Bronchial epithelial cell (primary cell): ENCODE results near the gene ADGRL3. TPM values are rescaled to one million over a fixed set of nuclear protein-coding genes. Genes with fewer than 3 reads are reported as not detected.
"Not testable (repeated sequence)": the region's sequence is repeated elsewhere in the genome, so short reads cannot be mapped to it uniquely, and the experiment has no call there.

Source experiments
- DNase-seq: peaks from one replicate; pipeline ENCODE4 v3.0.0-alpha.2; 2010; ENCODE audit warnings: low read depth
- FAIRE-seq: peaks from 2 replicates; lab custom pipeline; 2011; peaks lifted over from hg19 to GRCh38; lab: Jason Lieb, UNC
- H3K27me3 ChIP-seq: 2 replicates; pipeline ENCODE4 v1.5.1; 2011; ENCODE audit warnings: low read length; ENCODE audit not compliant: control insufficient read depth, insufficient read depth
- H3K36me3 ChIP-seq: 2 replicates; pipeline ENCODE4 v1.5.1; 2011; ENCODE audit warnings: low read length; ENCODE audit not compliant: control insufficient read depth, insufficient read depth
- H3K4me3 ChIP-seq: 2 replicates; pipeline ENCODE4 v1.5.1; 2011; ENCODE audit warnings: mild to moderate bottlenecking, low read depth, low read length, control low read depth
- total RNA-seq: library from RNA; depleted of rRNA; stranded (reverse); fragments of >200 nt; gene quantifications from 2 replicates; pipeline ENCODE4 v1.2.1, GENCODE V29; 2014
- TF ChIP-seq, protein P1 (sequence below): IDR thresholded peaks from 2 replicates; pipeline ENCODE4 v1.5.1; 2011; ENCODE audit warnings: mild to moderate bottlenecking, moderate library complexity, low read length, control low read depth, inconsistent platforms; ENCODE audit not compliant: insufficient read depth, severe bottlenecking

Gene ADGRL3
- total RNA-seq, 1 donor from 2014 or later = under 0.01 TPM

DNA sequence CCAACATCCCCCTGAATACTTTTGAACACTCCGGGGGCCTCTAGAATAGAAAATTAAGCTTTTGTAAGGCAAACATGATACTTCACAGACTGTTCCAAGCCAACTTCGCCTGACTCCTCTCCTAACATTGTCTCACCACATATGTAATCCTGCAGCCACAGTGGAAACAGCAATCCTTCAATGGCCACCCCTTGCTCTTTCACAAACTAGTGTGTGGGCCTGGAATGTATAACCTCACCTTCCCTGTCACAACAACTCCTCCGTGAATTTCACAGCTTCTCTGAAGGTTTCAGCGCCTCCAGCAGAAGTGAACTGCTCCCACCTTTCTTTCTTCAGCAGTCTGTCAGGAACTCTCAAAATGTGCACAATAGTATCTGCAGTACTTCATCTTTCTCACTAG lies 185.1 kb downstream of the ADGRL3 start:
- FAIRE-seq (no peak), DNase-seq (no peak)
- Histone ChIP-seq H3K36me3 (no peaks in the 10 kb centered on the region), H3K4me3 (no peak overlapping the region), H3K27me3 (no peaks in the 10 kb centered on the region)
- TF ChIP-seq, protein P1, sequence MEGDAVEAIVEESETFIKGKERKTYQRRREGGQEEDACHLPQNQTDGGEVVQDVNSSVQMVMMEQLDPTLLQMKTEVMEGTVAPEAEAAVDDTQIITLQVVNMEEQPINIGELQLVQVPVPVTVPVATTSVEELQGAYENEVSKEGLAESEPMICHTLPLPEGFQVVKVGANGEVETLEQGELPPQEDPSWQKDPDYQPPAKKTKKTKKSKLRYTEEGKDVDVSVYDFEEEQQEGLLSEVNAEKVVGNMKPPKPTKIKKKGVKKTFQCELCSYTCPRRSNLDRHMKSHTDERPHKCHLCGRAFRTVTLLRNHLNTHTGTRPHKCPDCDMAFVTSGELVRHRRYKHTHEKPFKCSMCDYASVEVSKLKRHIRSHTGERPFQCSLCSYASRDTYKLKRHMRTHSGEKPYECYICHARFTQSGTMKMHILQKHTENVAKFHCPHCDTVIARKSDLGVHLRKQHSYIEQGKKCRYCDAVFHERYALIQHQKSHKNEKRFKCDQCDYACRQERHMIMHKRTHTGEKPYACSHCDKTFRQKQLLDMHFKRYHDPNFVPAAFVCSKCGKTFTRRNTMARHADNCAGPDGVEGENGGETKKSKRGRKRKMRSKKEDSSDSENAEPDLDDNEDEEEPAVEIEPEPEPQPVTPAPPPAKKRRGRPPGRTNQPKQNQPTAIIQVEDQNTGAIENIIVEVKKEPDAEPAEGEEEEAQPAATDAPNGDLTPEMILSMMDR = no peak

DNA sequence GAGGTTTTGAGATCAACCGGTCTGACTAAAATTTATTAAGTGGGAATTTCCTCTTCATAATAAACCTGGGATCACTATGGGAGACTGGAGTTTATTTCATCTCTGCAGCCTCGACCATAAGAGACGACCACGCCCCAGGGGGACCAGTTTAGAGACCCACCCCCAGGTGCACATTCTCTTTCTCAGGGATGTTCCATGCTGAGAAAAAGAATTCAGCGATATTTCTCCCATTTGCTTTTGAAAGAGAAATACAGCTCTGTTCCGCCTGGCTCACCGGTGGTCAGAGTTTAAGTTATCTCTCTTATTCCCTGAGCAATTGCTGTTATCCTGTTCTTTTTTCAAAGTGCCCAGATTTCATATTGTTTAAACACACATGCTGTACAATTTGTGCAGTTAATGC lies 187.2 kb downstream of the ADGRL3 start:
- DNase-seq, H3K4me3 ChIP-seq, H3K27me3 ChIP-seq, H3K36me3 ChIP-seq, FAIRE-seq: not testable (repeated sequence)

DNA sequence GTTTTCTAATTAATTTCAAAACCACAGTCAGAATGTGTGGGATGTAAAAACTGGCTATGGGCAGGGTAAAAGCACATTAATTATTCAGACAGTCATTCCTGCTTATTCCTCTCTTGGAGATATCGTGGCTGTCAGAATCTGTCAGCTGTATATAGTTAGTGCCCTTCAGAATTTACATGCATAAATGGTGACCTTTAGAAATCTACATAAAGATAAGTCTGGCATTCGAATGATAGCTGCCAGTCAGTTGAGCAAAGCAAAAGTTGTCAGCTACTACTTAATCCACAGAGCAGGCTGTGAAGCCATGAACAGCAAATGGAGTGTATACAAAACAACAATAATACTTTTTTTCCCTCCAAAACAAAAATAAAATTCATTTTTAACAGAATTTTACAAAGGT lies 189.5 kb downstream of the ADGRL3 start:
- Histone ChIP-seq H3K36me3 (no peaks in the 10 kb centered on the region), H3K27me3 (no peaks in the 10 kb centered on the region), H3K4me3 (no peak overlapping the region)
- DNase-seq (no peak), FAIRE-seq (no peak)
- TF ChIP-seq, protein P1 = no peak

DNA sequence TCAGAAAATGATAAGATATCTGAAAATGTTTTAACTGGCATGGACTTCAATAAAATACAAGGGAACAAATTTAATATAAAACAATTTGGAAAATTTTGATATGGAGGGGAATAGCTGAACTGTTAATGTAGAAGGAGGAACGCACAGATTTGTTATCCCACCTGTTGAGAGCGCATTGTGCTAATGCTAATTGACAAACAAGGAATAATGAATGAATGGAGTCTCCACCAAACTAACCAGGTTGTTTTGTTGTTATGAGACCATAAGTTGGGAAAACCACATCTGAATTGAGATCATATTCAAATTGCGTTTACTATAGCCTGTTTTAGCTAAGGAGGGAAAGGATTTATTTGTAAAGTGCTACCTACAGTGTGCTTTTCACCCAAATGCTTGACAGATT lies 195.6 kb downstream of the ADGRL3 start:
- DNase-seq = no peak
- no peak for FAIRE-seq

DNA sequence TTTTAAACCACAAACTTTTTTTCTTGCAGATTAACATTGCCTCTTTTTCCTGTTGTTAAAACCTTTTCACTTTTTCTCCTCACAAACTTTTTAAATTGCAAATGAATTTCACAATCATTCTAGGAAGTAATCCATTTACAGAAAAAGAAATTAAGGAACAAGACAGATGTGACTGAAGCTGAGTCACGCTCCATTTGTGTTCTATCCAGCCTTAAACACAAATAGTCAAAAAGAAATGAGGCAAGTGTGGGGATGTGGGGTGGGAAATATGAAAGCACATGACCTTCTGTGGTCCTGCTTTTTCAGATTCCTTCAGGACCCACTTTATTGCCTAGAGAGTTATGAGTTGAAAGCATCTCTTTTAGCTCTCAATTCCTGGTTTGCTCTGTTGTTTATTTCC lies 197.0 kb downstream of the ADGRL3 start:
- TF ChIP-seq, protein P1 = no peak

More for the DNA sequence above, 195.6 kb downstream of the ADGRL3 start:
- TF ChIP-seq, protein P1 = no peak
- Histone ChIP-seq H3K36me3 (no peaks in the 10 kb centered on the region), H3K27me3 (no peaks in the 10 kb centered on the region), H3K4me3 (no peak overlapping the region)

DNA sequence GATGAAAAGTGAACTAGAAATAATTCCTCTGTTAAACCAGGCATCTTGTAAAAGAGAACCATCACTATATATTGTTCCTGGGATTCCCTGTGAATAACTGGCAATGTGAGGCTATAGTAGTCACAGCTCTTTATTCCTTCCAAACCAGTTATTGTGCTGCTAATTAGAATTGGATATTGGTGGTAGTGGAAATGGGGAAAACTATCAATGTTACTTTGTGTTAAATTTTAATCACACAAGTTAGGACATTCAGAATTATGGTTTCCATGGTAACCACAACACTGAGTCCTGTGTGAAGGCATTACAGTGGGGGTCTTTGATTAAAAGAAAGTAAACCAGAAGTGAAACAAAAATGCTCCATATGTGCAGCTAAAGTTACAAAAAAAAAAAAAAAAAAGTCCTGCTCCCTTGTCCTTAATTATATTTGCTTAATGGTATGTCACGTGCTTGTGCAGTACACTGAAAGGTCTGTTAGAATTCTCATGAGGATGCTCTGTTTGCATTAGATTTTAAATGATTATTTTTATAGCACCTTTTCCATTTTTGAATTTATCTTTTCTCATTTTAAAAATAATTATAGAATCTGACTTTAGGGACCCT lies 200.4 kb downstream of the ADGRL3 start:
- no peak for DNase-seq
- TF ChIP-seq, protein P1 = no peak
- no peaks in the 10 kb centered on the region for H3K36me3 ChIP-seq
- H3K27me3 ChIP-seq = no peaks in the 10 kb centered on the region
- no peak overlapping the region for H3K4me3 ChIP-seq
- no peak for FAIRE-seq

More for the DNA sequence above, 197.0 kb downstream of the ADGRL3 start:
- Histone ChIP-seq H3K4me3 (no peak overlapping the region), H3K36me3 (no peaks in the 10 kb centered on the region), H3K27me3 (no peaks in the 10 kb centered on the region)
- DNase-seq (peak; percentile 46), FAIRE-seq (no peak)
